DMS 273 (cell line): ENCODE results near the gene TK1.
"Not testable (repeated sequence)": the region's sequence is repeated elsewhere in the genome, so short reads cannot be mapped to it uniquely, and the experiment has no call there.

Source experiments
- DNase-seq: peaks from one replicate; lab custom pipeline; 2025; ENCODE audit not compliant: unreplicated experiment; lab: John Stamatoyannopoulos, UW

Gene TK1

GRCh38 chr17:78154903-78155811 is 31.7 kb downstream of the TK1 start:
- no peak for DNase-seq

GRCh38 chr17:78151514-78152008 is 35.3 kb downstream of the TK1 start:
- no peak for DNase-seq

- DNase-seq, result no peak
These were observed 38.4 kb downstream of the TK1 start for GRCh38 chr17:78148286-78149016.

GRCh38 chr17:78147315-78147998 is 39.4 kb downstream of the TK1 start:
- no peak for DNase-seq

- no peak for DNase-seq
These were observed 40.0 kb downstream of the TK1 start for GRCh38 chr17:78146881-78147280.

- DNase-seq, result no peak
These were observed 40.4 kb downstream of the TK1 start for GRCh38 chr17:78146471-78146869.

- no peak for DNase-seq
These were observed 41.9 kb downstream of the TK1 start for GRCh38 chr17:78144736-78145641.

- peak; percentile 83 for DNase-seq
These were observed 42.6 kb downstream of the TK1 start for GRCh38 chr17:78144147-78144719.

- no peak for DNase-seq
These were observed 43.4 kb downstream of the TK1 start for GRCh38 chr17:78143214-78144146.

GRCh38 chr17:78142119-78142861 is 44.6 kb downstream of the TK1 start:
- no peak for DNase-seq

- no peak for DNase-seq
These were observed 45.3 kb downstream of the TK1 start for GRCh38 chr17:78141437-78142118.

GRCh38 chr17:78140169-78141051 is 46.4 kb downstream of the TK1 start:
- peak; percentile 93 for DNase-seq

GRCh38 chr17:78139861-78140168 is 47.0 kb downstream of the TK1 start:
- DNase-seq, result not testable (repeated sequence)

- no peak for DNase-seq
These were observed 48.4 kb downstream of the TK1 start for GRCh38 chr17:78138204-78139060.

- DNase-seq, result no peak
These were observed 49.3 kb downstream of the TK1 start for GRCh38 chr17:78137392-78138203.
